Mesendoderm (in vitro differentiated cells): ENCODE results near the gene ABCA12.

Experiments used
- DNase-seq: peaks from one replicate; pipeline ENCODE4 v3.0.0; 2013
- H2AK5ac ChIP-seq: 2 replicates; pipeline ENCODE4 v1.6.1; 2013; ENCODE audit warnings: low read length, inconsistent platforms
- H2BK120ac ChIP-seq: 2 replicates; pipeline ENCODE4 v1.6.1; 2013; ENCODE audit warnings: low read depth, mild to moderate bottlenecking, low read length, moderate library complexity, mixed read lengths
- H2BK15ac ChIP-seq: replicated peaks from 2 replicates; pipeline ENCODE4 v1.6.1; 2013; ENCODE audit warnings: low read depth, mild to moderate bottlenecking, moderate library complexity
- H2BK5ac ChIP-seq: 2 replicates; pipeline ENCODE4 v1.6.1; 2013; ENCODE audit warnings: low read length, inconsistent platforms
- H3K18ac ChIP-seq: 2 replicates; pipeline ENCODE4 v1.6.1; 2013; ENCODE audit warnings: mild to moderate bottlenecking, low read length, mixed read lengths
- H3K23ac ChIP-seq: one replicate; pipeline ENCODE4 v1.6.1; 2013; ENCODE audit warnings: low read length
- H3K27ac ChIP-seq: 2 replicates; pipeline ENCODE4 v1.5.1; 2013; ENCODE audit warnings: low read depth, mild to moderate bottlenecking, inconsistent platforms, low read length, moderate library complexity
- H3K27me3 ChIP-seq: 2 replicates; pipeline ENCODE4 v1.6.1; 2013; ENCODE audit warnings: low read length, control low read depth, mild to moderate bottlenecking, inconsistent platforms; ENCODE audit not compliant: insufficient read depth, poor library complexity
- H3K36me3 ChIP-seq: 2 replicates; pipeline ENCODE4 v1.6.1; 2013; ENCODE audit warnings: low read length, inconsistent platforms; ENCODE audit not compliant: control insufficient read depth, insufficient read depth
- H3K4ac ChIP-seq: one replicate; pipeline ENCODE4 v1.6.1; 2013; ENCODE audit warnings: low read depth, mild to moderate bottlenecking, low read length, moderate library complexity
- H3K4me1 ChIP-seq: 2 replicates; pipeline ENCODE4 v1.6.1; 2013; ENCODE audit warnings: low read depth, low read length, inconsistent platforms; ENCODE audit not compliant: control insufficient read depth
- H3K4me2 ChIP-seq: 2 replicates; pipeline ENCODE4 v1.6.1; 2013; ENCODE audit warnings: low read length
- H3K4me3 ChIP-seq: 2 replicates; pipeline ENCODE4 v1.5.1; 2013; ENCODE audit warnings: mild to moderate bottlenecking, low read length
- H3K56ac ChIP-seq: one replicate; pipeline ENCODE4 v1.6.1; 2013; ENCODE audit warnings: low read length
- H3K79me1 ChIP-seq: 2 replicates; pipeline ENCODE4 v1.6.1; 2013; ENCODE audit warnings: low read length, inconsistent platforms
- H3K79me2 ChIP-seq: 2 replicates; pipeline ENCODE4 v1.6.1; 2013; ENCODE audit warnings: mild to moderate bottlenecking, low read length; ENCODE audit not compliant: control insufficient read depth, insufficient read depth
- H3K9ac ChIP-seq: 2 replicates; pipeline ENCODE4 v1.6.1; 2013; ENCODE audit warnings: low read length, inconsistent platforms
- H4K5ac ChIP-seq: one replicate; pipeline ENCODE4 v1.6.1; 2013; ENCODE audit warnings: low read length
- H4K8ac ChIP-seq: one replicate; pipeline ENCODE4 v1.6.1; 2013; ENCODE audit warnings: low read depth, mild to moderate bottlenecking, control low read depth, low read length, moderate library complexity
- WGBS: extraction: QIAGEN DNeasy Blood & Tissue Kit; methylation state at CpG from one replicate; pipeline ENCODE4 v1.1.7; 2013; ENCODE audit warnings: low lambda C conversion rate, missing lambda C conversion rate; ENCODE audit not compliant: insufficient coverage; ENCODE audit errors: extremely low coverage; 5-methylcytosine and 5-hydroxymethylcytosine counted together

The ABCA12 gene

DNA sequence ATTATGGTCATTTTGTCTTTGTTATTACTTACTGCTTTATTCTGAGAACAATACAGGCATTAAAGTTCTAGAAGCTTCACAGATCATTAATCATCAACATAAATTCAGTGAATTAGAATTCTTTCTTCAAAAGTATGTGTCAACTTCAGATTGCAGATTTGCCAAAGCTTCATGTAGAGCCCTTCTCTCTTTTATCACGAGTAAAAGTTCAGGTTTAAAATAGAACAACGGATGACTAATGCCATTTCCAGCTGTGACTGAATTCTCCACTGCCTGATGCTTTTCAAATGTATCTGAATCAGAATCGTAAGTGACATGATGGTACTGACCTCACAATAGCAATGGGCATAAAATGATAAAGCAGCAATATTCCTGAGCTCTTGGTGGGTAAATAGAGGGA, 116.0 kb downstream of the ABCA12 start:
- Histone ChIP-seq H3K4me2 (no peak overlapping the region), H3K79me2 (no peaks in the 10 kb centered on the region), H3K4ac (no peak overlapping the region), H2AK5ac (no peak overlapping the region), H2BK5ac (no peak overlapping the region), H3K36me3 (no peaks in the 10 kb centered on the region), H3K79me1 (no peaks in the 10 kb centered on the region), H4K5ac (no peak overlapping the region), H2BK15ac (no peak overlapping the region), H3K9ac (no peak overlapping the region), H4K8ac (no peak overlapping the region), H3K18ac (no peak overlapping the region), H3K23ac (no peak overlapping the region), H3K27ac (no peak overlapping the region), H3K4me3 (no peak overlapping the region), H3K56ac (no peak overlapping the region), H3K27me3 (no peaks in the 10 kb centered on the region), H2BK120ac (no peak overlapping the region), H3K4me1 (no peaks in the 10 kb centered on the region)
- peak; percentile 40 for DNase-seq
- whole genome bisulfite sequencing, result no CpG with 5 or more reads among the region's 3 CpGs

DNA sequence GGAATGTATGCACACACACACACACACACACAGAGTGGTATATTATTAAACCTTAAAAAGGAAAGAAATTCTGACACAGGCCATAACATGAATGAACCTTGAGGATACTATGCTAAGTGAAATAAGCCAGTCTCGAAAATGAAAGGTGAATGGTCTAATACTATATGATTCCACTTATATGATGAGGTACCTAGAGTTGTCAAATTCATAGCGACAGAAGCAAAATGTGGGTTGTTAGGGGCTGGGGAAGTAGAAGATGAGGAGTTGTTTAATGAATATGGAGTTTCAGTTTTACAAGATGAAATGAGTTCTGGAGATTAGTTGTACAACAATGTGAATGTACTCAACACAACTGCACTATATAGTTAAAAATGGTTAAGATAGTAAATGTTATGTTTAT, 118.1 kb downstream of the ABCA12 start:
- Histone ChIP-seq H4K8ac (no peak overlapping the region), H3K79me1 (no peaks in the 10 kb centered on the region), H3K23ac (no peak overlapping the region), H3K56ac (no peak overlapping the region), H3K4me3 (no peak overlapping the region), H3K27me3 (no peaks in the 10 kb centered on the region), H3K9ac (no peak overlapping the region), H3K79me2 (no peaks in the 10 kb centered on the region), H3K18ac (no peak overlapping the region), H3K4me1 (no peaks in the 10 kb centered on the region), H3K36me3 (no peaks in the 10 kb centered on the region), H3K4me2 (no peak overlapping the region), H3K27ac (no peak overlapping the region), H2BK120ac (no peak overlapping the region), H4K5ac (no peak overlapping the region), H2AK5ac (no peak overlapping the region), H2BK15ac (no peak overlapping the region), H2BK5ac (no peak overlapping the region), H3K4ac (no peak overlapping the region)
- WGBS, result no CpG with 5 or more reads among the region's 2 CpGs
- DNase-seq, result no peak

DNA sequence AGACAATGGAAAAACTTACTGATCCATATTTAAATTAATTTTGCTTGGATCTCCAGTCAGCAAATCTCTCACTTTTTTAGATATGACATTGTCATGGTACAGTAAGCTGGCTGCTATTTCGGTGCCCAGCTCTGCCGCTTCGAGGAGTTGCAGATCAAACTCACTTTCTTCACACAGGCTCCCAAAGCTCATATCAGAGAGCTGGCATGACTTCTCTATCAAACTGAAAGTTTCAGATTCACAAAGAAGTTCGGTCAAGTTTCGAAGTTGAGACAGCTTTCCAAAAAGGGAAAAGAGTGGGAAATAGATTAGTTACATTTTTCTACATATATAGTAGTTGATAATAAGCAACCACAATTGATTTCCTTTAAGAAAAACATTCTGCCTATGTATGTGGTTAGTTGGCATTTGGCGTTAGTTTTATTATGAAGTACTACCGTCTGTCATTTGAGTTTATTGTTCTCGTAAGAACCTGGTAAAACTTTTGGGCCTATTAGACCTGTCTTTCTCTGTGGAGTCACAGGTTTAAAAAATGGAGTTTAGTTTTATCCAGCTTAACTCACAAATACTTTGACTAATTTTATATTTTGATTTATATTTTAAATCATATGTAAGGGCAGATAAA, 118.8 kb downstream of the ABCA12 start:
- no peak overlapping the region for H3K4me2 ChIP-seq
- H2BK5ac ChIP-seq, result no peak overlapping the region
- H3K36me3 ChIP-seq, result no peaks in the 10 kb centered on the region
- H3K9ac ChIP-seq, result no peak overlapping the region
- no peaks in the 10 kb centered on the region for H3K27me3 ChIP-seq
- no peak overlapping the region for H3K27ac ChIP-seq
- no peak overlapping the region for H2BK120ac ChIP-seq
- H3K56ac ChIP-seq, result no peak overlapping the region
- no peak overlapping the region for H4K8ac ChIP-seq
- no peaks in the 10 kb centered on the region for H3K79me2 ChIP-seq
- H2AK5ac ChIP-seq, result no peak overlapping the region
- no peak overlapping the region for H2BK15ac ChIP-seq
- no peaks in the 10 kb centered on the region for H3K79me1 ChIP-seq
- no CpG with 5 or more reads among the region's 8 CpGs for WGBS
- no peak overlapping the region for H3K4me3 ChIP-seq
- DNase-seq, result no peak
- no peaks in the 10 kb centered on the region for H3K4me1 ChIP-seq
- H4K5ac ChIP-seq, result no peak overlapping the region
- H3K18ac ChIP-seq, result no peak overlapping the region
- no peak overlapping the region for H3K4ac ChIP-seq
- H3K23ac ChIP-seq, result no peak overlapping the region

DNA sequence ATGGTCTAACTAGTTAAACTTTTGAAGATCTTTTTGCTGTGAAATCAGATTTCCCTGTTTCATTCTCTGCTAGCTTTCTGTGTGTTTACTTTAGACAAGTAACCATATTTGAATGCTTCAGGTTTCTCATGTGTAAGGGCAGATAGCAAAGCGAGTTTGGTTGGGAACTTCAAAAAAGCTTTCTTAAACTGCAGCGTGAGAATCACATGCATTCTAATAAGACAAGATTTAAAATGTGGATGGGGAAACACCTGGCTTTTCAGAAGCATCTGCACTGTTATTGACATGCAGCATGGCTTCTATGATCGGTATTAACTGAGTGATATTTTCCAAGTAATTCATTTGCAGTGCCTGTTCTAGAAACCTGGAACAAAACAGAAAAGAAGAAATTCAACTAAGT, 119.3 kb downstream of the ABCA12 start:
- Histone ChIP-seq H3K27me3 (no peaks in the 10 kb centered on the region), H3K23ac (no peak overlapping the region), H3K9ac (no peak overlapping the region), H4K5ac (no peak overlapping the region), H2AK5ac (no peak overlapping the region), H2BK120ac (no peak overlapping the region), H3K36me3 (no peaks in the 10 kb centered on the region), H3K27ac (no peak overlapping the region), H3K79me2 (no peaks in the 10 kb centered on the region), H2BK15ac (no peak overlapping the region), H3K4ac (no peak overlapping the region), H3K56ac (no peak overlapping the region), H3K18ac (no peak overlapping the region), H4K8ac (no peak overlapping the region), H3K4me1 (no peaks in the 10 kb centered on the region), H3K4me2 (no peak overlapping the region), H2BK5ac (no peak overlapping the region), H3K79me1 (no peaks in the 10 kb centered on the region), H3K4me3 (no peak overlapping the region)
- DNase-seq, result no peak
- WGBS, result no CpG with 5 or more reads among the region's 3 CpGs

DNA sequence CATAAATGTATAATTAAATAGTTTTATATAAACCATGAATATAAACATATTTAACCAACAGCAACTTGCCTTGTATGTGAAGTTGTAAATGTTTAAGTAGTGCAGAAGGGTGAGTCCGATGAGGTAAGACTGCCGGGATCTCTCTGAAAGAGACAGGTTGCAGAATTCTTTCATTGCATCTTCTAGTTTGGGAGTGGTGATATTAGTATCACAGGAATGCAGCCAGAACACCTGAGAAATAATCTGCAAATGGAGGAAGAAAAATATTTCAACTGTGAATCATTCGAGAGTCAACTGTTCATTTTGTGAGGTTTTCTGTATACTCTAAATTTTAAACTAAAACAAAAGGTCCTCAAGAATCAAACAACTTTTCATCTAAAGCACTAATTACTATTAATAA, 123.0 kb downstream of the ABCA12 start:
- no peak overlapping the region for H2BK5ac ChIP-seq
- no CpG with 5 or more reads among the region's 3 CpGs for WGBS
- no peak overlapping the region for H2AK5ac ChIP-seq
- no peaks in the 10 kb centered on the region for H3K27me3 ChIP-seq
- H3K4ac ChIP-seq, result no peak overlapping the region
- H3K36me3 ChIP-seq, result no peaks in the 10 kb centered on the region
- H3K4me2 ChIP-seq, result no peak overlapping the region
- H3K79me1 ChIP-seq, result no peaks in the 10 kb centered on the region
- no peak overlapping the region for H2BK120ac ChIP-seq
- no peak overlapping the region for H3K27ac ChIP-seq
- H4K5ac ChIP-seq, result no peak overlapping the region
- no peak overlapping the region for H4K8ac ChIP-seq
- H3K23ac ChIP-seq, result no peak overlapping the region
- no peak overlapping the region for H3K9ac ChIP-seq
- H3K56ac ChIP-seq, result no peak overlapping the region
- no peak overlapping the region for H3K4me3 ChIP-seq
- no peak overlapping the region for H2BK15ac ChIP-seq
- no peak overlapping the region for H3K18ac ChIP-seq
- DNase-seq, result no peak
- no peaks in the 10 kb centered on the region for H3K79me2 ChIP-seq
- no peaks in the 10 kb centered on the region for H3K4me1 ChIP-seq

DNA sequence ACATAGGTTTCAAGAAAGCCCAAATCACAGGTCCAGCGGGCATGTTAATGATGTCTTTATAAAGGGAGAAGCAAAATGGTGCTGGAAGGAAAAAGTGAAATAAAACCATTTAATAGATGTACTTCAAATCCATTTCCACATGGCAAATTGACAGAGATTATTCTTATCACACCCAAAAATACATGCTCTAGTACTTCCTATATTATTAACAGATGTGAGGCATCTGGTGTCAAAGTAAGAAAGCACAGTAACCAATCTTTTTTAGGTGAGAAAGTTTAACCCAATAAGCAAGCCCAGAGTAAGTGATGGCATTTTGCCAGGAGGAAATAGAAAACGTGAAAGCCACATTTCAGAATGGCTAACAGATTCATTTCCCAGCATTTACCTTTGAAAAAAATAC, 128.0 kb downstream of the ABCA12 start:
- Histone ChIP-seq H4K5ac (no peak overlapping the region), H3K4me2 (no peak overlapping the region), H3K56ac (no peak overlapping the region), H2BK120ac (no peak overlapping the region), H2AK5ac (no peak overlapping the region), H2BK15ac (no peak overlapping the region), H3K4ac (no peak overlapping the region), H4K8ac (no peak overlapping the region), H3K79me1 (no peaks in the 10 kb centered on the region), H3K4me3 (no peak overlapping the region), H3K36me3 (no peaks in the 10 kb centered on the region), H2BK5ac (no peak overlapping the region), H3K4me1 (no peaks in the 10 kb centered on the region), H3K27ac (no peak overlapping the region), H3K79me2 (no peaks in the 10 kb centered on the region), H3K18ac (no peak overlapping the region), H3K23ac (no peak overlapping the region), H3K27me3 (no peaks in the 10 kb centered on the region), H3K9ac (no peak overlapping the region)
- DNase-seq, result no peak
- WGBS, result no CpG with 5 or more reads among the region's 2 CpGs
